HepG2 (cell line): Measurements from ENCODE around the gene MUTYH. TPM values are rescaled to one million over a fixed set of nuclear protein-coding genes. Genes with fewer than 3 reads are reported as not detected.

Experiments used
- CHD4 ChIP-seq: fragments of 200-600 bp; sonication (generic); IDR thresholded peaks from 2 replicates; pipeline ENCODE4 v1.7.0; 2017; ENCODE audit warnings: mild to moderate bottlenecking, low read length, borderline replicate concordance
- ELF4 ChIP-seq: sonication (generic); formaldehyde crosslinking; IDR thresholded peaks from 2 replicates; pipeline ENCODE4 v1.5.0; 2020; ENCODE audit warnings: missing genetic modification reagents, mild to moderate bottlenecking, moderate library complexity, borderline replicate concordance
- JDP2 ChIP-seq: sonication (generic); formaldehyde crosslinking; IDR thresholded peaks from 2 replicates; pipeline ENCODE4 v1.8.1; 2022; ENCODE audit warnings: missing genetic modification reagents, borderline replicate concordance
- KLF11 ChIP-seq: IDR thresholded peaks from 2 replicates; pipeline ENCODE4 v1.6.1; 2016; ENCODE audit warnings: missing compliant biosample characterization
- NRL ChIP-seq: sonication (generic); formaldehyde crosslinking; IDR thresholded peaks from 2 replicates; pipeline ENCODE4 v1.5.0; 2020; ENCODE audit warnings: missing genetic modification reagents, mild to moderate bottlenecking, moderate library complexity, borderline replicate concordance
- ONECUT2 ChIP-seq: sonication (generic); formaldehyde crosslinking; IDR thresholded peaks from 2 replicates; pipeline ENCODE4 v1.4.0; 2020; ENCODE audit warnings: missing genetic modification reagents
- PHF8 ChIP-seq: sonication (generic); formaldehyde crosslinking; IDR thresholded peaks from 2 replicates; pipeline ENCODE4 v1.5.0; 2020; ENCODE audit warnings: missing genetic modification reagents
- PRMT3 ChIP-seq: sonication (generic); formaldehyde crosslinking; IDR thresholded peaks from 2 replicates; pipeline ENCODE4 v1.8.1; 2022; ENCODE audit warnings: low read depth, mild to moderate bottlenecking, moderate library complexity, missing genetic modification reagents, borderline replicate concordance
- REL ChIP-seq: sonication (generic); formaldehyde crosslinking; conservative IDR thresholded peaks from 2 replicates; pipeline ENCODE4 v1.8.0; 2022; ENCODE audit warnings: mild to moderate bottlenecking, missing genetic modification reagents, moderate library complexity
- SMARCC2 ChIP-seq: fragments of 450-650 bp; IDR thresholded peaks from 2 replicates; pipeline ENCODE4 v1.6.1; 2017; ENCODE audit warnings: antibody characterized with exemption, mild to moderate bottlenecking
- SP140L ChIP-seq: sonication (generic); formaldehyde crosslinking; IDR thresholded peaks from 2 replicates; pipeline ENCODE4 v1.4.0; 2020; ENCODE audit warnings: missing genetic modification reagents, borderline replicate concordance
- TAF1 ChIP-seq: sonication (generic); formaldehyde crosslinking; IDR thresholded peaks from 2 replicates; pipeline ENCODE4 v1.4.0; 2020; ENCODE audit warnings: missing genetic modification reagents
- TBX2 ChIP-seq: sonication (generic); formaldehyde crosslinking; IDR thresholded peaks from 2 replicates; pipeline ENCODE4 v1.5.0; 2020; ENCODE audit warnings: missing genetic modification reagents, mild to moderate bottlenecking, borderline replicate concordance
- ZNF253 ChIP-seq: sonication (generic); formaldehyde crosslinking; IDR thresholded peaks from 2 replicates; pipeline ENCODE4 v1.8.0; 2022; ENCODE audit warnings: mild to moderate bottlenecking, missing genetic modification reagents, borderline replicate concordance
- ZNF264 ChIP-seq: sonication (generic); formaldehyde crosslinking; IDR thresholded peaks from 2 replicates; pipeline ENCODE4 v1.4.0; 2020; ENCODE audit warnings: missing genetic modification reagents
- ZNF335 ChIP-seq: sonication (generic); formaldehyde crosslinking; IDR thresholded peaks from 2 replicates; pipeline ENCODE4 v1.4.0; 2020; ENCODE audit warnings: missing genetic modification reagents
- ZNF543 ChIP-seq: sonication (generic); formaldehyde crosslinking; IDR thresholded peaks from 2 replicates; pipeline ENCODE4 v1.4.0; 2020; ENCODE audit warnings: mild to moderate bottlenecking, missing genetic modification reagents
- ZNF703 ChIP-seq: sonication (generic); formaldehyde crosslinking; IDR thresholded peaks from 2 replicates; pipeline ENCODE4 v1.5.1; 2020; ENCODE audit warnings: missing genetic modification reagents, mild to moderate bottlenecking, moderate library complexity, borderline replicate concordance
- ZSCAN21 ChIP-seq: sonication (generic); formaldehyde crosslinking; IDR thresholded peaks from 2 replicates; pipeline ENCODE4 v1.8.0; 2022; ENCODE audit warnings: mild to moderate bottlenecking, missing genetic modification reagents, moderate library complexity, borderline replicate concordance
- polyA plus RNA-seq, 8 experiments: library from polyadenylated mRNA; depleted of rRNA in 3 of 8; stranded (reverse) in 7 of 8; unstranded in 1 of 8; fragments of >200 nt; fragmentation: Illumina TruSeq in 4 of 8; extraction: Trizol in 4 of 8; gene quantifications; 2 replicates each; pipeline versions ENCODE4 v1.2.1 to v1.2.3, GENCODE V29; 2011 to 2016; ENCODE audit warnings: low read depth in 4 of 8, missing spikeins in 1 of 8, mixed read lengths in 1 of 8; ENCODE audit not compliant: insufficient read depth in 1 of 8
- total RNA-seq, 5 experiments: library from RNA; depleted of rRNA; stranded (reverse); fragments of >200 nt; fragmentation: Illumina TruSeq; extraction: Trizol; gene quantifications; 2 replicates each; pipeline ENCODE4 v1.2.3, GENCODE V29; 2016; ENCODE audit warnings: low read depth in 1 of 5
- TF ChIP-seq, protein P1 (sequence below): sonication (generic); formaldehyde crosslinking; IDR thresholded peaks from 2 replicates; pipeline ENCODE4 v1.4.0; 2020; ENCODE audit warnings: mild to moderate bottlenecking, missing genetic modification reagents
- TF ChIP-seq, protein P2 (sequence below): sonication (generic); formaldehyde crosslinking; IDR thresholded peaks from 2 replicates; pipeline ENCODE4 v1.8.1; 2022; ENCODE audit warnings: mild to moderate bottlenecking, missing genetic modification reagents
- TF ChIP-seq, protein P3 (sequence below): sonication (generic); formaldehyde crosslinking; IDR thresholded peaks from 2 replicates; pipeline ENCODE4 v1.8.0; 2022; ENCODE audit warnings: missing genetic modification reagents, mild to moderate bottlenecking, borderline replicate concordance
- TF ChIP-seq, protein P4 (sequence below): sonication (generic); formaldehyde crosslinking; IDR thresholded peaks from 2 replicates; pipeline ENCODE4 v1.9.0; 2021; ENCODE audit warnings: missing genetic modification reagents, mild to moderate bottlenecking, borderline replicate concordance

MUTYH gene
- total and polyA plus RNA-seq, 2 of the 13 experiments (the other 11 are each of a cell fraction or from before 2014, with no cell fraction given), result 16.3 to 17.1 TPM

DNA sequence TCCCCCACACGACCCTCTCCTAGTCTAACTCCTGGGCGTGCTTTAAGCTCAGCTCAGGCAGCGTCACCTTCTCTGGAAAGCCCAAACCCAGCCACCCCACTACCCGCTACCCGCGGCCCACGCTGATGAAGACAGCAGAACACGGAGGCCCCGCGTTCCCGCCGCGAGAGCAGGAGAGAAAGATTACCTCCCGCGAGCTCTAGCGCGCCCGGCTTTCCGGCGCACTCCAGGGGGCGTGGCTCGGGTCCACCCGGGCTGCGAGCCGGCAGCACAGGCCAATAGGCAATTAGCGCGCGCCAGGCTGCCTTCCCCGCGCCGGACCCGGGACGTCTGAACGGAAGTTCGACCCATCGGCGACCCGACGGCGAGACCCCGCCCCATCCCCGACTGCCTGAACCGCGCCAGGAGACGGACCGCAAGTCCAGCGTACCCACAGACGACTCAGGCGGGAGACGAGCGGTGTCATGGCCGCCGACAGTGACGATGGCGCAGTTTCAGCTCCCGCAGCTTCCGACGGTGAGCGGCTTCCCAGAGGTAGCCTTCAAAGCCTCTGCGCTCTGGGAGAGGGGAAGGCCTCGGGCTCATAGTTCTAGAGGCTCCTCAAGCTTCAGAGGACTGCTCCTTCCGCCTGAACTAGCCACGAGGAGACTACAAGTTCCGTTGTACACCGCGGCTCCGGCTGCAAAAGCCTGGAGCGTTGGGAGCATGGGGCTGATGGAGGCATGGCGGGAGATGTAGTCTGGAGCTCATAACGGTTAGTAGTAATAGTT, at the start of gene MUTYH, which contains the start of gene TOE1 (continued):
- TF ChIP-seq ZSCAN21 (peak; percentile 86; the same call in 1 of the 2 replicates), SMARCC2 (no peak), ZNF543 (CRISPR knock-in tag) (no peak), PHF8 (peak; percentile 93), KLF11 (CRISPR knock-in tag) (peak; percentile 35; the same call in 1 of the 2 replicates), PRMT3 (CRISPR knock-in tag) (0 out of 2 replicates have a peak, but pooled peaks have one; percentile 42), JDP2 (CRISPR knock-in tag) (no peak), ZNF703 (peak; percentile 69; the same call in 1 of the 2 replicates), ONECUT2 (CRISPR knock-in tag) (no peak), REL (0 out of 2 replicates have a peak, but pooled peaks have one; percentile 57), ELF4 (CRISPR knock-in tag) (peak; percentile 92), ZNF264 (CRISPR knock-in tag) (no peak; the same call in 1 of the 2 replicates), TBX2 (CRISPR knock-in tag) (peak; percentile 90), ZNF253 (peak; percentile 81; the same call in 1 of the 2 replicates), ZNF335 (CRISPR knock-in tag) (peak; percentile 98), SP140L (CRISPR knock-in tag) (no peak), CHD4 (no peak), NRL (peak; percentile 95), TAF1 (CRISPR knock-in tag) (peak; percentile 91)
- TF ChIP-seq, protein P1, sequence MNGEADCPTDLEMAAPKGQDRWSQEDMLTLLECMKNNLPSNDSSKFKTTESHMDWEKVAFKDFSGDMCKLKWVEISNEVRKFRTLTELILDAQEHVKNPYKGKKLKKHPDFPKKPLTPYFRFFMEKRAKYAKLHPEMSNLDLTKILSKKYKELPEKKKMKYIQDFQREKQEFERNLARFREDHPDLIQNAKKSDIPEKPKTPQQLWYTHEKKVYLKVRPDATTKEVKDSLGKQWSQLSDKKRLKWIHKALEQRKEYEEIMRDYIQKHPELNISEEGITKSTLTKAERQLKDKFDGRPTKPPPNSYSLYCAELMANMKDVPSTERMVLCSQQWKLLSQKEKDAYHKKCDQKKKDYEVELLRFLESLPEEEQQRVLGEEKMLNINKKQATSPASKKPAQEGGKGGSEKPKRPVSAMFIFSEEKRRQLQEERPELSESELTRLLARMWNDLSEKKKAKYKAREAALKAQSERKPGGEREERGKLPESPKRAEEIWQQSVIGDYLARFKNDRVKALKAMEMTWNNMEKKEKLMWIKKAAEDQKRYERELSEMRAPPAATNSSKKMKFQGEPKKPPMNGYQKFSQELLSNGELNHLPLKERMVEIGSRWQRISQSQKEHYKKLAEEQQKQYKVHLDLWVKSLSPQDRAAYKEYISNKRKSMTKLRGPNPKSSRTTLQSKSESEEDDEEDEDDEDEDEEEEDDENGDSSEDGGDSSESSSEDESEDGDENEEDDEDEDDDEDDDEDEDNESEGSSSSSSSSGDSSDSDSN, result peak; percentile 92
- TF ChIP-seq, protein P2, sequence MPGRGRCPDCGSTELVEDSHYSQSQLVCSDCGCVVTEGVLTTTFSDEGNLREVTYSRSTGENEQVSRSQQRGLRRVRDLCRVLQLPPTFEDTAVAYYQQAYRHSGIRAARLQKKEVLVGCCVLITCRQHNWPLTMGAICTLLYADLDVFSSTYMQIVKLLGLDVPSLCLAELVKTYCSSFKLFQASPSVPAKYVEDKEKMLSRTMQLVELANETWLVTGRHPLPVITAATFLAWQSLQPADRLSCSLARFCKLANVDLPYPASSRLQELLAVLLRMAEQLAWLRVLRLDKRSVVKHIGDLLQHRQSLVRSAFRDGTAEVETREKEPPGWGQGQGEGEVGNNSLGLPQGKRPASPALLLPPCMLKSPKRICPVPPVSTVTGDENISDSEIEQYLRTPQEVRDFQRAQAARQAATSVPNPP (CRISPR knock-in tag), result peak; percentile 83; the same call in 1 of the 2 replicates
- TF ChIP-seq, protein P3, sequence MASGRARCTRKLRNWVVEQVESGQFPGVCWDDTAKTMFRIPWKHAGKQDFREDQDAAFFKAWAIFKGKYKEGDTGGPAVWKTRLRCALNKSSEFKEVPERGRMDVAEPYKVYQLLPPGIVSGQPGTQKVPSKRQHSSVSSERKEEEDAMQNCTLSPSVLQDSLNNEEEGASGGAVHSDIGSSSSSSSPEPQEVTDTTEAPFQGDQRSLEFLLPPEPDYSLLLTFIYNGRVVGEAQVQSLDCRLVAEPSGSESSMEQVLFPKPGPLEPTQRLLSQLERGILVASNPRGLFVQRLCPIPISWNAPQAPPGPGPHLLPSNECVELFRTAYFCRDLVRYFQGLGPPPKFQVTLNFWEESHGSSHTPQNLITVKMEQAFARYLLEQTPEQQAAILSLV (CRISPR knock-in tag), result no peak
- TF ChIP-seq, protein P4, sequence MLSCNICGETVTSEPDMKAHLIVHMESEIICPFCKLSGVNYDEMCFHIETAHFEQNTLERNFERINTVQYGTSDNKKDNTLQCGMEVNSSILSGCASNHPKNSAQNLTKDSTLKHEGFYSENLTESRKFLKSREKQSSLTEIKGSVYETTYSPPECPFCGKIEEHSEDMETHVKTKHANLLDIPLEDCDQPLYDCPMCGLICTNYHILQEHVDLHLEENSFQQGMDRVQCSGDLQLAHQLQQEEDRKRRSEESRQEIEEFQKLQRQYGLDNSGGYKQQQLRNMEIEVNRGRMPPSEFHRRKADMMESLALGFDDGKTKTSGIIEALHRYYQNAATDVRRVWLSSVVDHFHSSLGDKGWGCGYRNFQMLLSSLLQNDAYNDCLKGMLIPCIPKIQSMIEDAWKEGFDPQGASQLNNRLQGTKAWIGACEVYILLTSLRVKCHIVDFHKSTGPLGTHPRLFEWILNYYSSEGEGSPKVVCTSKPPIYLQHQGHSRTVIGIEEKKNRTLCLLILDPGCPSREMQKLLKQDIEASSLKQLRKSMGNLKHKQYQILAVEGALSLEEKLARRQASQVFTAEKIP (CRISPR knock-in tag), result no peak
